Stimulated activated CD4-positive, alpha-beta T cell treated with anti-CD3 and anti-CD28 coated beads, Interleukin-1b, Interleukin-23, amount 100 ng/mL, for 1 hour (primary cell): ENCODE data around the gene MGARP.
"Not testable (repeated sequence)": the region's sequence is repeated elsewhere in the genome, so short reads cannot be mapped to it uniquely, and the experiment has no call there.

ENCODE experiments used
- DNase-seq, 2 donors: peaks; one replicate each; pipeline ENCODE4 v3.0.0-alpha.2; 2020; ENCODE audit warnings: low read depth in 2 of 2

Gene MGARP

GRCh38 chr4:139295942-139296299 is 15.9 kb upstream of the MGARP start:
- no peak for DNase-seq

- peak; percentile 92 to 99 for DNase-seq
Measured at GRCh38 chr4:139295206-139295941, 15.3 kb upstream of the MGARP start.

- no peak for DNase-seq
Measured at GRCh38 chr4:139286186-139286698, 6.2 kb upstream of the MGARP start.

- DNase-seq: no peak
Measured at GRCh38 chr4:139282721-139283075, 2.7 kb upstream of the MGARP start.

GRCh38 chr4:139282065-139282720 is 2.2 kb upstream of the MGARP start:
- no peak for DNase-seq

- DNase-seq: no peak
Measured at GRCh38 chr4:139278912-139279759, 889 bp downstream of the MGARP start.

GRCh38 chr4:139278485-139278884 is 1.5 kb downstream of the MGARP start:
- DNase-seq: no peak

- DNase-seq: no peak
Measured at GRCh38 chr4:139275281-139275735, 4.7 kb downstream of the MGARP start.

GRCh38 chr4:139274790-139275189 is 5.2 kb downstream of the MGARP start:
- DNase-seq: no peak

- DNase-seq: no peak
Measured at GRCh38 chr4:139273835-139274234, 6.2 kb downstream of the MGARP start.

- DNase-seq: no peak
Measured at GRCh38 chr4:139267301-139267700, 12.7 kb downstream of the MGARP start.

GRCh38 chr4:139266583-139267257 is 13.3 kb downstream of the MGARP start:
- DNase-seq: peak; percentile 18 to 34

- no peak for DNase-seq
Measured at GRCh38 chr4:139266208-139266582, 13.8 kb downstream of the MGARP start.

GRCh38 chr4:139265654-139266053 is 14.4 kb downstream of the MGARP start:
- no peak for DNase-seq

- DNase-seq: no peak
Measured at GRCh38 chr4:139256349-139256748, 23.7 kb downstream of the MGARP start.

- DNase-seq: not testable (repeated sequence)
Measured at GRCh38 chr4:139255581-139255980, 24.4 kb downstream of the MGARP start.

GRCh38 chr4:139253713-139254112 is 26.3 kb downstream of the MGARP start:
- DNase-seq: no peak

GRCh38 chr4:139253046-139253445 is 27.0 kb downstream of the MGARP start:
- DNase-seq: no peak

- no peak for DNase-seq
Measured at GRCh38 chr4:139247700-139248238, 32.3 kb downstream of the MGARP start.

- no peak for DNase-seq
Measured at GRCh38 chr4:139247241-139247640, 32.8 kb downstream of the MGARP start.

GRCh38 chr4:139246166-139246565 is 33.9 kb downstream of the MGARP start:
- DNase-seq: no peak

- DNase-seq: no peak
Measured at GRCh38 chr4:139245590-139245989, 34.4 kb downstream of the MGARP start.
